CD4-positive, alpha-beta T cell treated with Interleukin-4 for 4 hours (primary cell): Measurements from ENCODE around the gene MAML3.

ENCODE experiments used
- DNase-seq: peaks from one replicate; pipeline ENCODE4 v3.0.0-alpha.2; 2020

The MAML3 gene

GRCh38 chr4:140153718-140154571, at the start of gene MAML3:
Gene MAML3 (minus strand): TSS chr4:140154184. CDS start chr4:140153327, 857 bp downstream.
- DNase-seq: peak; percentile 89

- DNase-seq: no peak
Observed at GRCh38 chr4:140198942-140199341, 45.0 kb upstream of the MAML3 start.

- no peak for DNase-seq
Observed at GRCh38 chr4:140195806-140196205, 41.8 kb upstream of the MAML3 start.

- no peak for DNase-seq
Observed at GRCh38 chr4:140189805-140190204, 35.8 kb upstream of the MAML3 start.

DNA sequence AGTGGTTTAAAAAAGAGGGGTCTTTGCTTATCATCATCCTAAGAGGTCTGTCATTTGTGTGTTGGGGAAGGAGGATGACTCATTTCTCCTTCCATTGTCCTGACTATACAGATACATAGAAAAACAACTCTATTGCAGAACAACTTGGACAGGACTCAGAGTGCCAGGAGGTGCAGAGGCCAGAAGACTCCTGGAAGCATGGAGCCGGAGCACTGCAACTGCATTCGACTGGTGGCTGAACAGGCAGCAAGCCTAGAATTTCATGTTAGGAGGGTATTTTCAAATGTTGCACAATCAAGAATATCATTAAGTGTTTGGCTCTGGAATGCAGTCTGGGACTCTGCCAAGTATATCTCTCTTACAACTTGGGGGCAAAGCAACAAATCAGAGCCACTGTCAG, 35.0 kb upstream of the MAML3 start:
- DNase-seq: no peak

GRCh38 chr4:140187316-140187695, 33.3 kb upstream of the MAML3 start:
- no peak for DNase-seq

GRCh38 chr4:140186651-140187315, 32.8 kb upstream of the MAML3 start:
- DNase-seq: no peak

DNA sequence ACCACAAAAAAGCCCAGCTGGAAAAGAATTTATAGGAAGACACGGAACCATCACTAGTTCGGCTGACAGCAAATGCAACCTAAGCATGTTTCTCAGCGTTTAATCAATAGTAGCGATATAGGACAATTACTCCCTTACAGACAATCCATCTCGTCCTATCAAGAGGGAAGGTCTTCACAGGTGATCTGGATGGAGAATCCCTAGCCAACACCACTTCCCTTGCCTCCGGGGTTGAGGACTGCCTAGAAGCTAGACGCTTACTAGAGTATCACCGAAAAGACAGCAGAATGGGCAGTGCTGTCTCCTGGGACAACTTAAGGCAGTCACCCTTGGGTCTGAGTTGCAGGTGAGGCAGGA, 32.1 kb upstream of the MAML3 start:
- DNase-seq: no peak

GRCh38 chr4:140185412-140186081, 31.6 kb upstream of the MAML3 start:
- no peak for DNase-seq

DNA sequence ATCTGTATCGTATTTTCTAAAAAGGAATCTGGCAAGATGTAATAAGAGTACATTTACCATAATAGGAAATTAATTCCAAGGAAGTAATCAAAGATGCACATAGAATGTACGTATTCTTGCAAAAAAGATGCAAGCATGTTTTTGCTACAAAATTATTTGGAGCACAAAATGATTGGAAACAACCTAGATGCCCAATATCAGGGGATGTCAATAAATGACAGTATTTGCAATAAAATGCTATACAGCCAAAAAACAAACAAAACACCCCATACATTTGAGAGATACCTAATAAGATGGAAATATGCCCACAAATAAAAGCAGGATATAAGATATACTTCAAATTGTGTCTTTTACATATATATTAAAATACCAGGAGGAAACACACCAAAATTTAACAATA, 29.3 kb upstream of the MAML3 start:
- DNase-seq: no peak

DNA sequence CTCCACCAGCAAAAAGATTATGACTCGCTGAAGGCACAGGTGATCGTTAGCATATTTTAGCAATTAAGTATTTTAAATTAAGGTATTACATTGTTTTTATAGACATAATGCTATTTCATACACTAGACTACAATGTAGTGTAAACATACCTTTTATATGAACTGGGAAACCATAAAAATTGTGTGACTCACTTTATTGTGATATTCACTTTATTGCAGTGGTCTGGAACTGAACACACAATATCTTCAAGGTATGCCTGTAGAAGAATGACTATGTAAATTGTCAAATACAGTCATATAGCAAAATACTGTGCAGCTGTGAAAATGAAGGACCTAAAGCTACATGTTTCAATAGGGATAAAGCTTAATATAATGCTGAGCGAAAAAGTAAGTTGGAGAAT, 26.6 kb upstream of the MAML3 start:
- DNase-seq: no peak

- DNase-seq: no peak
Observed at GRCh38 chr4:140176735-140177134, 22.8 kb upstream of the MAML3 start.

- no peak for DNase-seq
Observed at GRCh38 chr4:140174543-140174942, 20.6 kb upstream of the MAML3 start.

DNA sequence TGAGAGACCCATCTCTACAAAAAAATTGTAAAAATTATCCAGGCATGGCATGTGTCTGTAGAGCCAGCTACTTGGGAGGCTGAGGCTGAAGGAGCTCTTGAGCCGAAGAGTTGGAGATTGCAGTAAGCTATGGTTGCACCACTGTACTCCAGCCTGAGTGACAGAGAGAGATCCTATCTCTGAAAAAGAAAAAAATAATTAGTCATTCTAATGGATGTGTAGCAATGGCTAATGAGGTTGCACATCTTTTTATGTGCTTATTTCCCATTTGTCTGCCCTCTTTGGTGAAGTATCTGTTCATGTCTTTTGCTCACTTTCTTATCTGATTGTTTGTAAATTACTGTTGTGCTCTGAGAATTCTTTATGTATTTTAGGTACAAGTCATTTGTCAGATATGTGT, 19.0 kb upstream of the MAML3 start:
- no peak for DNase-seq

GRCh38 chr4:140170299-140170698, 16.3 kb upstream of the MAML3 start:
- no peak for DNase-seq

DNA sequence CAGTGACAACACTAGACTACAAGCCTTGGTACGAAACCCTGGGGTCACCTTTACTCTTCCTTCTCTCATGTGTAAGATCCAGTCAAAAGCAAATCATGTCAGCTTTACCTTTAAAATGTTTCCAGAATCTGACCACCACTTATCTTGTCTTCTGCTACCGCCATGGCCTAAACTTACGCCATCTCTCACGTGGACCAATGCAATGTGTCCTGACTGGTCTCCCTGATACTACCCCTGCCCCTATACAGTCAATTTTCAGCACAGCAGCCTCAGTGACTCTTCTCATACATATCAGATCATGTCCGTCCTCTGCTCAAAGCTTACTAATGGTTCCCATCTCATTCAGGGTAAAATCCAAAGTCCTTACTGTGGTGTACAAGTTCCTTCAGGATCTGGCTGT, 15.0 kb upstream of the MAML3 start:
- DNase-seq: no peak

- no peak for DNase-seq
Observed at GRCh38 chr4:140168474-140168873, 14.5 kb upstream of the MAML3 start.

DNA sequence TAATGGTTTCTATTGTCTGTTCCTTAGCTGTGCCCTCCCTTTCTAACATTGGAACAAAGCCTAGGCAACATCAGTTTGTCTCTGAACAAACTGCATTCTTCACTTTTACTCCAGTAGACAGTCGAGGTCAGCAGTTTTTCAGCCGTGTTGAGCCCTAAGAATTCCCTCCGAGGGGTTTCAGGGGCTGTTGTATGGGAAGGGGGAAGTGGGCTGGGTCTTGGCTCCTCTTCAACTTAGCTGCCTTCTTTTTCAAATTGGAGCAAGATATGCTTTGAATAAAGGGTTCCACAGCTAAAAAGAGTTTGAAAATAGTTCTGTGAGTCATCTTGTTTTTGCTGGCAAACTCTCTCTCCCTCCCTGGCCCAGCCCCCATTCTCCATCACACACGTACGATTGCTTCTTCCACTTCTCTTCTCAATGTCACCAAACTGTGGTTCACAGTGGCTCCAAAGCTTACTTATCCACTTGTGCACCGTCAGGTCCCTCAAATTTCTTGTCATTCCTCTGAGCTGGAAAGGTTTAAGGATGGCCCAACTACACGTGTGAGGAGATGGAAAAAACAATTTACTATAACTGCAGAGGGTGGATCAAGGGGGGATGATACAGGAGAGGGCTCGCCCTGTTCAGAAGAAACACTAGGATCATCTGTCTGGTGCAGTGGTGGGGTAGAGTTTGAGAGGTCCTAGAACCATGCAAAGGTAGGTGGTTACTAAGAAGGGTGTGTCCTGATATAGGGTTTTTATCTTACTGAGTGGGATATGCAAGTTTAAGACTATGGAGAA, 9.2 kb upstream of the MAML3 start:
- DNase-seq: no peak

- no peak for DNase-seq
Observed at GRCh38 chr4:140162596-140162995, 8.6 kb upstream of the MAML3 start.

- DNase-seq: no peak
Observed at GRCh38 chr4:140158365-140159030, 4.5 kb upstream of the MAML3 start.

- DNase-seq: no peak
Observed at GRCh38 chr4:140157341-140157740, 3.4 kb upstream of the MAML3 start.

GRCh38 chr4:140156529-140157171, 2.7 kb upstream of the MAML3 start:
- DNase-seq: peak; percentile 54
